ENCODE measurements around the gene THADA.

GRCh38 chr2:43225093-43225787 is 370.6 kb downstream of the THADA start:
- TF ChIP-seq CTCF (IDR thresholded peaks at IDR 0.05; ENCODE audit: poor library complexity) = no peak
- no peak for TF ChIP-seq EZH2 (IDR thresholded peaks at IDR 0.05; ENCODE audit: borderline replicate concordance)

All from hepatocyte (in vitro differentiated cells).